Progenitor cell of endocrine pancreas (in vitro differentiated cells): Measurements from ENCODE around the gene AKAP7. TPM values are rescaled to one million over a fixed set of nuclear protein-coding genes. Genes with fewer than 3 reads are reported as not detected.
"Not testable (repeated sequence)": the region's sequence is repeated elsewhere in the genome, so short reads cannot be mapped to it uniquely, and the experiment has no call there.

Source experiments
- DNase-seq: peaks from one replicate; pipeline ENCODE4 v3.0.0; 2021; ENCODE audit warnings: low spot score; ENCODE audit not compliant: unreplicated experiment
- H3K27ac Mint-ChIP-seq: 2 replicates; pipeline ENCODE4 v1.8.0; 2021; ENCODE audit warnings: mild to moderate bottlenecking, moderate library complexity, mixed read lengths
- H3K27me3 Mint-ChIP-seq: 2 replicates; pipeline ENCODE4 v1.8.0; 2021; ENCODE audit warnings: mixed read lengths
- H3K36me3 Mint-ChIP-seq: 2 replicates; pipeline ENCODE4 v1.8.0; 2022; ENCODE audit warnings: mixed read lengths; ENCODE audit not compliant: insufficient read depth
- H3K4me1 Mint-ChIP-seq: 2 replicates; pipeline ENCODE4 v1.8.0; 2021; ENCODE audit warnings: low read depth, mixed read lengths
- H3K4me3 Mint-ChIP-seq: 2 replicates; pipeline ENCODE4 v1.8.0; 2021; ENCODE audit warnings: low read depth, mild to moderate bottlenecking, moderate library complexity, mixed read lengths
- H3K9me3 Mint-ChIP-seq: 2 replicates; pipeline ENCODE4 v1.8.0; 2021; ENCODE audit warnings: low read depth, mixed read lengths
- total RNA-seq: library from RNA; stranded (reverse); gene quantifications from 2 replicates; pipeline ENCODE4 v1.2.1, GENCODE V29; 2021
- TF ChIP-seq, protein P1 (sequence below): fragments of 200-600 bp; sonication (generic); IDR thresholded peaks from one replicate; pipeline ENCODE4 v1.5.0; 2021; ENCODE audit warnings: antibody characterized with exemption, mild to moderate bottlenecking; ENCODE audit not compliant: unreplicated experiment

The AKAP7 gene
- total RNA-seq, 1 donor from 2014 or later: 25.5 TPM

DNA sequence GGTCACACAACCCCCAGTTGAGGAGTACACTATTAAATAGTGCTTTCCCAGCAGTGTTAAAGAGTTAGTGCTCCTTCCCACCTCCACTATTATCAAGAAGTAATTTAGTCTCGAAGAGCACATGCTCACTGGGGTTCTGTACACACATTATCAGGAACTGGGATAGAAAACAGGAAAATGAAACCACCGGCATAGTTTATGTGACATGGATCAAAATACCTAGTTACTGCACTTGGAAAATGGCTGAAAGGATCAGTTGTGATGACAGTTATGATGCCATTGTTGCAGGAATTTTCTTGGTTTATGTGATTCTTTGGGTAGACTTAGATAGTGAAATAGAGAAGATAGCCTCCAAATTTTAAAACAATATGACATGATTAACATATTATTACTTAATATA, 152.9 kb downstream of the AKAP7 start:
- no peak overlapping the region for H3K27ac Mint-ChIP-seq
- TF ChIP-seq, protein P1, sequence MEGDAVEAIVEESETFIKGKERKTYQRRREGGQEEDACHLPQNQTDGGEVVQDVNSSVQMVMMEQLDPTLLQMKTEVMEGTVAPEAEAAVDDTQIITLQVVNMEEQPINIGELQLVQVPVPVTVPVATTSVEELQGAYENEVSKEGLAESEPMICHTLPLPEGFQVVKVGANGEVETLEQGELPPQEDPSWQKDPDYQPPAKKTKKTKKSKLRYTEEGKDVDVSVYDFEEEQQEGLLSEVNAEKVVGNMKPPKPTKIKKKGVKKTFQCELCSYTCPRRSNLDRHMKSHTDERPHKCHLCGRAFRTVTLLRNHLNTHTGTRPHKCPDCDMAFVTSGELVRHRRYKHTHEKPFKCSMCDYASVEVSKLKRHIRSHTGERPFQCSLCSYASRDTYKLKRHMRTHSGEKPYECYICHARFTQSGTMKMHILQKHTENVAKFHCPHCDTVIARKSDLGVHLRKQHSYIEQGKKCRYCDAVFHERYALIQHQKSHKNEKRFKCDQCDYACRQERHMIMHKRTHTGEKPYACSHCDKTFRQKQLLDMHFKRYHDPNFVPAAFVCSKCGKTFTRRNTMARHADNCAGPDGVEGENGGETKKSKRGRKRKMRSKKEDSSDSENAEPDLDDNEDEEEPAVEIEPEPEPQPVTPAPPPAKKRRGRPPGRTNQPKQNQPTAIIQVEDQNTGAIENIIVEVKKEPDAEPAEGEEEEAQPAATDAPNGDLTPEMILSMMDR: no peak
- peaks cover 31% of the 10 kb centered on the region for H3K4me1 Mint-ChIP-seq
- H3K9me3 Mint-ChIP-seq: no peaks in the 10 kb centered on the region
- no peak for DNase-seq
- peaks cover 9% of the 10 kb centered on the region for H3K36me3 Mint-ChIP-seq
- H3K27me3 Mint-ChIP-seq: no peaks in the 10 kb centered on the region
- H3K4me3 Mint-ChIP-seq: no peak overlapping the region

DNA sequence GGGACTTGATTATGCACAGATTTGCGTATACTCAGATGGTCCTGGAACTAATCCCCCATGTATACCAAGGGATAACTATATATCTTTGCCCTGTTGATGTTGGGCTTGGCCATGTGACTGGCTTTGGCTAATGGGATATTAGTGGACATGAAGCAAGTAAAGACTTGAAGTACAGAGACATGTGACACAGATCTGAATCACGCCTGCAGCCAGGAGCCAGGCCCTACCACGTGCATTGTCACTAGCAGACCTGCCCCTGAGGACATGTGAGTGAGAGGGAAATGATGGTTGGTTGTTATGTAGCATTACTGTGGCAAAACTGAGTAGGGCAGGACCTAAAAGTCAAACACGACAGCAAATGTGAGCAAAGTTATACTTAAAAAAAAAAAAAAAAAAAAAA, 155.7 kb downstream of the AKAP7 start:
- no peak overlapping the region for H3K27ac Mint-ChIP-seq
- H3K36me3 Mint-ChIP-seq: peaks cover 9% of the 10 kb centered on the region
- H3K4me1 Mint-ChIP-seq: peaks cover 33% of the 10 kb centered on the region

DNA sequence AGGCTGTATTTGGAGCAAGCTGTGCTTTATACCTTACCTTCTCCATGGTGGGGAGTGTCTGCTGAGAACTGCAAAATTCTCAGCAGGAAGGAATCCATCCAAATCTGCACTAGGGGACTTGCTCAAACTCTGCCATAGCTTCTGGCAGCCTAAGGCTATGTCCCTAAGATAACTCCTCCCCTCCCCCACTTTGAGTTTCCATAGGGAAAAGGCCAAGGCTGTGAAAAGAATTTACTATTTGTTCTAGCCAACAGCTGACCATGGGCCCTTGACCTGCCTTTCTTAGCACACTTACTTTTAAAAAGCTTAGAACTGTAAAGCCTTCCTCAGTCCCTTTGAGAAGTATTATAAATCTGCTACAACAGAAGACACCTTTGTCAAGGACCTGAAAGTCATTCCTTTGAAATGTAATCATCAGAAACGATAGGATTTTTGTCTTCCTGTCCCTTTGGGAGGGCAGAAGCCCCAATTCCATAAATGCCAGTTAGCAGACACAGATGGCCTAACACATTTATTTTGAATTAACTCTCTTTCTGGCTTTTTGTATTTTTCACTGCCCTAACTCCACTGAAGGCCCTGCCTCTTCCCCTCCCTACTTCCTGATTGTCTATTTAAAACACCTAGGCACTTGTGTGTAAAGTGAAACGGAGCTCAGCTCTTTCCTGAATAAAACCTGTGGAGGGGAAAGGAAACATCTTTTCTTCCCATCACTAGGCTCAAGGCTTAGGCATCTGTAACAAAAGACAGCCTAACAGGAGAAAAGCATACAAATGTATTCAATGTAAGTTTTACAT, 157.1 kb downstream of the AKAP7 start:
- TF ChIP-seq, protein P1: no peak
- Mint-ChIP-seq H3K27me3 (peaks cover 30% of the 10 kb centered on the region), H3K4me3 (no peak overlapping the region), H3K9me3 (no peaks in the 10 kb centered on the region), H3K4me1 (peaks cover 40% of the 10 kb centered on the region), H3K27ac (peak overlapping the region; percentile 75), H3K36me3 (peaks cover 8% of the 10 kb centered on the region)
- DNase-seq: no peak

More for the DNA sequence above, 155.7 kb downstream of the AKAP7 start:
- TF ChIP-seq, protein P1: no peak
- no peak for DNase-seq
- H3K9me3 Mint-ChIP-seq: no peaks in the 10 kb centered on the region
- H3K27me3 Mint-ChIP-seq: peaks cover 16% of the 10 kb centered on the region
- H3K4me3 Mint-ChIP-seq: no peak overlapping the region

DNA sequence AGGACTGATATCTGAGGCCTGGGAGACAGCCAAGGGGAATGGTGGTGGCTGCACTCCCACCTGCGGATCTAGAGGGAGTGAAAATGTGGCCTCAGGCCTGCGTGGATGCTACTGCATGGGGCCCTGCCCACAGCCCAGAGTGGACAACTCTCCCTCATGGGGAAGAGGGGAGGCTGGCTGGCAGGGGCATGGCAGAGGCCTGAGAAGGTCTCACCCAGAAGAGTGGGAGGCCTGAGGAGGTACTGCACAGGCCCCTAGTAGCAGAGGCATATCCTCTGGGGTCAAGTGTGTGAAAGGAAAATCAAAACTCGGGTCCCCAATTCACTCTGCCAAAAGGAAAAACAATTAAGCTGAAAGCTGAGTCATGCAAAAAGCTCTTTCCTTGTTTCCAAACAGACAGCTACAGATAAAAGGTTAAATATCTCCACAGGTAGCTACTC, 158.2 kb downstream of the AKAP7 start:
- no peak for DNase-seq
- Mint-ChIP-seq H3K9me3 (no peaks in the 10 kb centered on the region), H3K27ac (peak overlapping the region; percentile 45), H3K4me1 (peaks cover 38% of the 10 kb centered on the region), H3K4me3 (no peak overlapping the region), H3K27me3 (peaks cover 40% of the 10 kb centered on the region), H3K36me3 (peaks cover 8% of the 10 kb centered on the region)
- TF ChIP-seq, protein P1: no peak

DNA sequence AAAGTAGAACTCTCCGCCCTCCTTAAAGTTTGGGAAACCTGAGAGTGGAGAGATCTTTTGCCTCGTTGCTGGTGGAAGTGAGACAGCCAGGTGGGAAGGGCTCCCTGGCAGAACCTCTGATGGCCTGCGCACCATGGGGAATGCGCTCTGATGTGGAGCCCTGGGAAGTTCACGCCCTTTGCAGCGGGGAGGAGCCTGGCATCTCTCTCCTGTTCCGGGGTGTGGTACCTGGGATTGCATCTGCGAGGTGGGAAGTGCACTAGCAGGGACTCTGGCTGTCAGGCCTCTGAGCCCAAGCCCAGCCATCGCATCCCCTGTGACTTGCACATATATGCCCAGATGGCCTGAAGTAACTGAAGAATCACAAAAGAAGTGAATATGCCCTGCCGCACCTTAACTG, 159.8 kb downstream of the AKAP7 start:
- DNase-seq: no peak
- Mint-ChIP-seq H3K27ac (no peak overlapping the region), H3K36me3 (peaks cover 11% of the 10 kb centered on the region), H3K4me1 (peaks cover 43% of the 10 kb centered on the region), H3K27me3 (peaks cover 47% of the 10 kb centered on the region), H3K9me3 (no peaks in the 10 kb centered on the region), H3K4me3 (no peak overlapping the region)
- TF ChIP-seq, protein P1: no peak

DNA sequence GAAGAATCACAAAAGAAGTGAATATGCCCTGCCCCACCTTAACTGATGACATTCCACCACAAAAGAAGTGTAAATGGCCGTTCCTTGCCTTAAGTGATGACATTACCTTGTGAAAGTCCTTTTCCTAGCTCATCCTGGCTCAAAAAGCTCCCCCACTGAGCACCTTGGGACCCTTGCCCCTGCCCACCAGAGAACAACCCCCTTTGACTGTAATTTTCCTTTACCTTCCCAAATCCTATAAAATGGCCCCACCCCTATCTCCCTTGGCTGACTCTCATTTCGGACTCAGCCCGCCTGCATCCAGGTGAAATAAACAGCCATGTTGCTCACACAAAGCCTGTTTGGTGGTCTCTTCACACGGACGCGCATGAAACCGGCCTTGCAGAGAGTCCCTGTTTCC, 165.6 kb downstream of the AKAP7 start:
- H3K9me3 Mint-ChIP-seq, H3K27ac Mint-ChIP-seq, DNase-seq, H3K4me3 Mint-ChIP-seq: not testable (repeated sequence)
- Mint-ChIP-seq H3K27me3 (peaks cover 36% of the 10 kb centered on the region), H3K4me1 (peaks cover 18% of the 10 kb centered on the region), H3K36me3 (peaks cover 10% of the 10 kb centered on the region)
